ENCODE data around the gene FMC1.

GRCh38 chr7:139334399-139335150, 6.6 kb upstream of the FMC1 start:
- no peak for TF ChIP-seq EZH2 (IDR thresholded peaks at IDR 0.05; ENCODE audit: insufficient read depth, poor library complexity, severe bottlenecking)
- TF ChIP-seq EZH2phosphoT487 (IDR thresholded peaks at IDR 0.05; ENCODE audit: insufficient read depth, low read depth), result no peak

Measured in GM23248 (cell line).